SKM-1 treated with dmso at 0.1 percent for 144 hours (cell line): ENCODE results near the gene YIPF6.
"Not testable (repeated sequence)": the region's sequence is repeated elsewhere in the genome, so short reads cannot be mapped to it uniquely, and the experiment has no call there.

Source experiments
- DNase-seq: peaks from one replicate; lab custom pipeline; 2025; ENCODE audit not compliant: unreplicated experiment; lab: John Stamatoyannopoulos, UW

YIPF6 gene

GRCh38 chrX:68503836-68504636 is 5.2 kb downstream of the YIPF6 start:
- DNase-seq = no peak

DNA sequence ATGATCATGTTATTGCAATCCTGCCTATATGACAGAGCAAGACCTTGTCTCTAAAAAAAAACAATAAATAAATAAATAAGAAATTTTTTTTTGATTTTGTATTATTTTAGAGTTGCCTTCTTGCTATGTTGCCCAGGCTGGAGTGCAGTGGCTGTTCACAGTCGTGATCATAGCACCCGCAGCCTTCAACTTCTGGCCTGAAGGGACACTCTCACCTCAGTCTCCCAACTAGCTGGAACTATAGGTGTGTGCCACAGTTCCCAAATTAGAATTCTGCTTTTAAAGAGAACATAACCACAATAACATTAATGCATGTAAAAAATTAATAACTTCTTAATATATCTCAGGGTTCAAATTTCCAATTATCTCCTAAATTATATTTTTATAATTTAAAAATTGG is 7.8 kb downstream of the YIPF6 start:
- no peak for DNase-seq

DNA sequence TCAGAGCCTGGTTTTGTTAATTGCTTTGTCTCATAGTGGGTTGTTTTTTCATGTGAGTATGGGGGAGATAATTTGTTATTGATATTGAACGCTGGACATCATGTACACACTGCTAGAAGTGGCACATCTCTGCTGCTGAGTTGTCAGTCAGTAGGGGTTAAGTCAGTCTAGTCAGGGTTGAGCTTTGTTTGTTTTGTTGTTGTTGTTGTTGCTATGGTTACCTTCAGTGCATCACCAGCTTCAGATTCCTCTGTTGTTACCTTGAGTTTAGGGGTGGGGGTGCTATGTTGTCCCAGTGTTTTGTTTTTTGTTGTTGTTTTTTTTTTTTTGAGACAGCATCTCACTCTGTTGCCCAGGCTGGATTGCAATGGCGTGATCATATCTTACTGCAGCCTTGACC is 9.9 kb downstream of the YIPF6 start:
- DNase-seq = no peak

GRCh38 chrX:68511255-68511654 is 12.4 kb downstream of the YIPF6 start:
- DNase-seq = peak; percentile 38

GRCh38 chrX:68524680-68525079 is 25.8 kb downstream of the YIPF6 start:
- DNase-seq = not testable (repeated sequence)

GRCh38 chrX:68532831-68533533 is 34.1 kb downstream of the YIPF6 start:
- no peak for DNase-seq

GRCh38 chrX:68533656-68534055 is 34.8 kb downstream of the YIPF6 start:
- DNase-seq = no peak

DNA sequence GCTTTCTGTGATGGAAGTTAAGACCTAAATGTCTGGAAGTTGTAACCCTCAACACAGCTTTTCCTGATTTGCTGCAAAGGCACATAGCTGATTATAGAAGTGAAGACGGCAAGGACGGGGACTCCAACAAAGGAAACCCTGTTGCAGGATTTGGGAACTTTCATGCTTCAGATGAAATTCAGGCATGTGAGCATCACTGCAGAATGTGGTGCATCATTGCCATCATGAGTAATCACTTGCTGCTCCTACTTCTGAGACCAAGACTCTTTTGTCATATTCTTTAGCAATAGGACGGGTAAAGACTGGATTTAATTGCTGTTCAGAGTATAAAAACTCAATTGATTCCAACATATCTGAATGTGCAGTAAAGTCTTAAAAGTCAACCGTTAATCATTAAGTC is 35.8 kb downstream of the YIPF6 start:
- DNase-seq = no peak

DNA sequence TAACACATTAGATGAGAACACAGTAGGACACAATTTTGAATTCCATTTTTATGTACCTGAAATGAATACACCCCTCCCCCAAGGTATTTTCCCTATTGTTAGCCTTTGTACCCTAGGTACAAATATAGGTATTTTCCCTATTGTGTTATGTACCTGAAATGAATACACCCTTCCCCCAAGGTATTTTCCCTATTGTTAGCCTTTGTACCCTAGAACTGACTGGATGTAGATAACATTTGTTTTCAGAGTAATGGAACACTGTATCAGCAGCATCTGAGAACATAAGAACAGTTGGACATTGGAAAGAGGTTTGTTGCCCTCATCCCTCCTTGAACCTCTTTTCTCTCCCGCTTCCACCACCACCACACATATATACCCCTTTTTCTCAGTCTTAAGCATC is 37.6 kb downstream of the YIPF6 start:
- no peak for DNase-seq

DNA sequence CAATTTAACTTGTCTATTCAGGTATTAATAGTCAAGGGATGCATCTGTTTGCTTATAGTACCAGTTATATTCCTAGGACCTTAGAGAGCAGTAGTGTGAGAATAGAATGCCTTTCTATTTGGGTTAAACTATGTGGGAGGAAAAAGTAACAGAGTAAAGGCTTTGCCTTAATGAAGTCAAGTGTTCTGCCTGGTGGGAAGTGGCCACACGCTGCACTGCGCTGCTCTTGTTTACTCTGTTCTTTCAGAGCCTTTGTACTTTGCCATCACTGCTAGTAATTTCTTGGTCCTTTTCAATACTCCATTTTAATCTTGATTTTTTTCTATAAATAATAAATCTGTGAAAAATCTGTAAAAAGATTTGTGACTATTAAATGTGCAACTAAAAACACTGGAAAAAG is 38.0 kb downstream of the YIPF6 start:
- no peak for DNase-seq

- DNase-seq = no peak
Observed at GRCh38 chrX:68550193-68550592, 51.3 kb downstream of the YIPF6 start.

- DNase-seq = no peak
Observed at GRCh38 chrX:68556036-68556435, 57.2 kb downstream of the YIPF6 start.

GRCh38 chrX:68557126-68557525 is 58.3 kb downstream of the YIPF6 start:
- not testable (repeated sequence) for DNase-seq

DNA sequence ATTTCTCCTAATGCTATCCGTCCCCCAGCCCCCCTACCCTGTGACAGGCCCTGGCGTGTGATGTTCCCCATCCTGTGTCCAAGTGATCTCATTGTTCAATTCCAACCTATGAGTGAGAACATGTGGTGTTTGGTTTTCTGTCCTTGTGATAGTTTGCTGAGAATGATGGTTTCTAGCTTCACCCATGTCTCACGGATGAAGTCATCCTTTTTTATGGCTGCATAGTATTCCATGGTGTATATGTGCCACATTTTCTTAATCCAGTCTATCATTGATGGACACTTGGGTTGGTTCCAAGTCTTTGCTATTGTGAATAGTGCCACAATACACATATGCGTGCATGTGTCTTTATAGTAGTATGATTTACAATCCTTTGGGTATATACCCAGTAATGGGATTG is 61.1 kb downstream of the YIPF6 start:
- DNase-seq = not testable (repeated sequence)

DNA sequence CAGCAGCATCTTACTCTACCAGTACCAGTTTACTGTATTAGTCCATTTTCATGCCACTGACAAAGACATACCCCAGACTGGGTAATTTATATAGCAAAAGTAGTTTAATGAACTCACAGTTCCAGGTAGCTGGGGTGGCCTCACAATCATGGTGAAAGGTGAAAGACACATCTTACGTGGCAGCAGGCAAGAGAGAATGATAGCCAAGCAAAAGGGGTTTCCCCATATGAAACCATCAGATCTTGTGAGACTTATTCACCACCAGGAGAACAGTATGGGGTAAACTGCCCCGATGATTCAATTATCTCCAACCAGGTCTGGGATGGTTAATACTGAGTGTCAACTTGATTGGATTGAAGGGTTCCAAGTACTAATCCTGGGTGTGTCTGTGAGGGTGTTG is 69.3 kb downstream of the YIPF6 start:
- DNase-seq = no peak

DNA sequence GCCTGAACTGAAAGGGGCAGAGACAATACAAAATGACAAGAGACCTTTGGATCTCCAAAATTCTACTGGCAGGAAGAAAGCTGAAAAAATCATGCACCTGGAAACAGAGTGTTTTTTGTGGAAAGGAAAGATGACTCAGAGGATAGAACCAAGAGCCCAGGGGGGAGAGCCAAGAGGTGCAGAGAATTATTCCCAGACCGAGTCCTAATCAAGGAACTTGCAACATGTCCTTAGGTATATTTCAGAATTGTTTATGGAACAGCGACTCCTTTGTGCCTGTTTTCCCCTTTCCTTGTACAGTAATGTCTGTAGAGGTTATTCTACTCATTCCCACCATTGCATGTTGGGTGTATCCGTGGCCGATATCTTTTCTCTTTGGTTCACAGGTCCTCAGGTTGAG is 71.7 kb downstream of the YIPF6 start:
- DNase-seq = no peak

GRCh38 chrX:68571292-68571609 is 72.4 kb downstream of the YIPF6 start:
- DNase-seq = no peak

GRCh38 chrX:68571610-68572311 is 72.9 kb downstream of the YIPF6 start:
- DNase-seq = no peak

DNA sequence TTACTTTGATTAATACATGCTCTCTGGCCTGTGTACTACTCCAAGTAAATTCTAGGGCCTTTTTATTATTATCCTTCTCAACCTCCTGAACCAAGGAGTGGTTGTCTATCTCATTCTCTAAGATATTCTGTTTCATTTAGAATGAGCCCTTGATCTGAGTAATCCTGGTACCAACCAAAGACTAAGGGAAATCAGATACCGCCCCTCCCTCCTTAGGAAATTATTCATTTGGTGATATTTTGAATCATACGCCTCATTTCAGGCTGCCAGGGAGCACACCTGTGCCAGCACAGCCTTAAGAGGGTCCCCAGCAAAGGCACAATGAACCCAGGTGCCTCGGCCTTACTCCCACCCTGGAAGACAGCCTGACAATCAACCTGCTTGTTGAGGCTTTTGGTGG is 75.4 kb downstream of the YIPF6 start:
- no peak for DNase-seq

DNA sequence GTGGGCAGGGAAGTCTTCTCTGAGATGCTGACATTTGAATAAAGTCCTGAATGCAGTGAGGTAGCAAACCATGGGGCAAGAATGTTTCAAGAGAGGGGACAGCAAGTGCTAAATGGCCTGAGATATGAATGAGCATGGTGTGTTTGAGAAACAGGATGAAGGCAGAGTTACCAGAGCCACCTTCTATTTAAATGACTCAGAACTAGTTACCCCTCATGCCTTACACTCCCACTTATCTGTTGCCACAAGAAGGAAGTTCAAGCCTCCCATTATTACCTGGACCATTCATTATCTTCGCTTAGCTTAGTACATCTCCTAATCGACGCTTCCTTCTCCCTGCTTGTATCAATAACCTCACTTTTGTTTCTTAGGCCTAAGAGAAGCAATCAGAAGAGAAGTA is 81.0 kb downstream of the YIPF6 start:
- DNase-seq = no peak

DNA sequence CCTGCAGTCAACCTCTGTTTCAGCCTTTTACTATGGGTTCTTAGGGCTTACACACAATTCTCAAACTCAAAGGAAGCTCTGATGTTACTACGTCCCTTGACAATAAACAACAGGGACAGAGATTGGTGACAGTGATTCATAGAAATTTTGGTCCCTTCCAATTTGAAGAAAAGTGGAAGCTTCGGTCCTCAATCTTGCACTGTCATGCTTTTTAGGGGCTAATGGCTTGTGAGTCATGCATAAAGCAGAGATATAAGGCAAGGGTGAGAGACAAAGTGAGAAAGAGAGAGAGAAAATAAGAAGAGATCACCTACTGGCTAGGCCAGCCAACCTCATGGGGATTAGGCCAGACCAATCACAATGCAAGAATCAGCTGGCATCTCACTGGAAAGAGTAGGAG is 85.4 kb downstream of the YIPF6 start:
- no peak for DNase-seq
